H9 (cell line): ENCODE data around the gene ZNF426. TPM values are rescaled to one million over a fixed set of nuclear protein-coding genes. Genes with fewer than 3 reads are reported as not detected.
"Not testable (repeated sequence)": the region's sequence is repeated elsewhere in the genome, so short reads cannot be mapped to it uniquely, and the experiment has no call there.

Source experiments
- DNase-seq: peaks from one replicate; pipeline ENCODE4 v3.0.0-alpha.2; 2017
- H2AFZ ChIP-seq: one replicate; pipeline ENCODE4 v1.6.1; 2013; ENCODE audit warnings: mild to moderate bottlenecking, low read length, control low read depth, moderate library complexity
- H2AK5ac ChIP-seq: 2 replicates; pipeline ENCODE4 v1.6.1; 2013; ENCODE audit warnings: low read length, control low read depth, mixed read lengths; ENCODE audit not compliant: insufficient read length
- H2BK120ac ChIP-seq: one replicate; pipeline ENCODE4 v1.6.1; 2013; ENCODE audit warnings: low read depth, mild to moderate bottlenecking, low read length, control low read depth, inconsistent platforms; ENCODE audit not compliant: poor library complexity, severe bottlenecking
- H2BK12ac ChIP-seq: 2 replicates; pipeline ENCODE4 v1.6.1; 2013; ENCODE audit warnings: low read length, control low read depth, mixed read lengths, low read depth; ENCODE audit not compliant: insufficient read length
- H2BK15ac ChIP-seq: 2 replicates; pipeline ENCODE4 v1.6.1; 2013; ENCODE audit warnings: low read depth, low read length, control low read depth
- H2BK20ac ChIP-seq: one replicate; pipeline ENCODE4 v1.6.1; 2013; ENCODE audit warnings: low read depth, mild to moderate bottlenecking, low read length, control low read depth, inconsistent platforms; ENCODE audit not compliant: poor library complexity, severe bottlenecking
- H2BK5ac ChIP-seq: 2 replicates; pipeline ENCODE4 v1.6.1; 2013; ENCODE audit warnings: low read length, control low read depth, mixed read lengths; ENCODE audit not compliant: insufficient read length
- H3K14ac ChIP-seq: 2 replicates; pipeline ENCODE4 v1.6.1; 2013; ENCODE audit warnings: low read length, control low read depth; ENCODE audit not compliant: insufficient read depth
- H3K18ac ChIP-seq: 2 replicates; pipeline ENCODE4 v1.6.1; 2013; ENCODE audit warnings: low read depth, mild to moderate bottlenecking, mixed read lengths, low read length, control low read depth; ENCODE audit not compliant: insufficient read length
- H3K23ac ChIP-seq: 2 replicates; pipeline ENCODE4 v1.6.1; 2013; ENCODE audit warnings: low read length, control low read depth, mixed read lengths, low read depth; ENCODE audit not compliant: insufficient read length
- H3K23me2 ChIP-seq: 2 replicates; pipeline ENCODE4 v1.6.1; 2013; ENCODE audit warnings: low read depth, mild to moderate bottlenecking, mixed read lengths, low read length, control low read depth; ENCODE audit not compliant: insufficient read length, poor library complexity, severe bottlenecking
- H3K27ac ChIP-seq: 2 replicates; pipeline ENCODE4 v1.5.1; 2013; ENCODE audit warnings: low read length, control low read depth, mixed read lengths, low read depth; ENCODE audit not compliant: insufficient read length
- H3K27me3 ChIP-seq: 2 replicates; pipeline ENCODE4 v1.6.1; 2013; ENCODE audit warnings: low read length, control low read depth, inconsistent platforms; ENCODE audit not compliant: insufficient read depth
- H3K4ac ChIP-seq: 2 replicates; pipeline ENCODE4 v1.6.1; 2013; ENCODE audit warnings: low read depth, mild to moderate bottlenecking, control low read depth, inconsistent platforms, low read length, moderate library complexity
- H3K4me1 ChIP-seq: 2 replicates; pipeline ENCODE4 v1.6.1; 2013; ENCODE audit warnings: low read length, control low read depth, inconsistent platforms; ENCODE audit not compliant: insufficient read depth
- H3K4me2 ChIP-seq: 2 replicates; pipeline ENCODE4 v1.6.1; 2013; ENCODE audit warnings: low read length, control low read depth, mixed read lengths; ENCODE audit not compliant: insufficient read length, insufficient read depth
- H3K56ac ChIP-seq: 2 replicates; pipeline ENCODE4 v1.6.1; 2013; ENCODE audit warnings: low read depth, mild to moderate bottlenecking, mixed read lengths, low read length, control low read depth; ENCODE audit not compliant: insufficient read length
- H3K79me1 ChIP-seq: 2 replicates; pipeline ENCODE4 v1.6.1; 2013; ENCODE audit warnings: low read depth, mild to moderate bottlenecking, moderate library complexity, low read length, control low read depth, inconsistent platforms; ENCODE audit not compliant: insufficient read depth, poor library complexity, severe bottlenecking
- H3K79me2 ChIP-seq: 2 replicates; pipeline ENCODE4 v1.6.1; 2013; ENCODE audit warnings: low read length, control low read depth, inconsistent platforms; ENCODE audit not compliant: insufficient read depth
- H3K9ac ChIP-seq: 2 replicates; pipeline ENCODE4 v1.6.1; 2013; ENCODE audit warnings: low read length, control low read depth, mixed read lengths; ENCODE audit not compliant: insufficient read length; ENCODE audit errors: extremely low read depth
- H3K9me3 ChIP-seq: one replicate; pipeline ENCODE4 v1.6.1; 2013; ENCODE audit warnings: low read depth, low read length, inconsistent platforms; ENCODE audit not compliant: control insufficient read depth
- H3T11ph ChIP-seq: one replicate; pipeline ENCODE4 v1.6.1; 2013; ENCODE audit warnings: mild to moderate bottlenecking, low read length, control low read depth, inconsistent platforms
- H4K20me1 ChIP-seq: one replicate; pipeline ENCODE4 v1.6.1; 2013; ENCODE audit not compliant: control insufficient read depth, insufficient read length, insufficient read depth
- H4K5ac ChIP-seq: 2 replicates; pipeline ENCODE4 v1.6.1; 2013; ENCODE audit warnings: low read depth, mild to moderate bottlenecking, mixed read lengths, low read length, control low read depth; ENCODE audit not compliant: insufficient read length
- H4K8ac ChIP-seq: replicated peaks from 2 replicates; pipeline ENCODE4 v1.6.1; 2013; ENCODE audit warnings: low read length, control low read depth, mixed read lengths, low read depth; ENCODE audit not compliant: insufficient read length
- H4K91ac ChIP-seq: 2 replicates; pipeline ENCODE4 v1.6.1; 2013; ENCODE audit warnings: low read depth, mild to moderate bottlenecking, moderate library complexity, mixed read lengths, low read length, control low read depth; ENCODE audit not compliant: insufficient read length
- H3K27ac Mint-ChIP-seq, 3 experiments: 2 replicates in 2 of 3; 3 replicates in 1 of 3; pipeline ENCODE4 v1.8.0; 2020 to 2021; ENCODE audit warnings: mixed read lengths in 3 of 3, mild to moderate bottlenecking in 1 of 3, moderate library complexity in 1 of 3
- H3K27me3 Mint-ChIP-seq: 2 replicates; pipeline ENCODE4 v1.8.0; 2021; ENCODE audit warnings: low read depth, mild to moderate bottlenecking, moderate library complexity, mixed read lengths
- H3K36me3 Mint-ChIP-seq, 3 experiments: 2 replicates in 2 of 3; 3 replicates in 1 of 3; pipeline ENCODE4 v1.8.0; 2020 to 2021; ENCODE audit warnings: low read depth in 3 of 3, mixed read lengths in 3 of 3; ENCODE audit not compliant: insufficient read depth in 1 of 3
- H3K4me1 Mint-ChIP-seq, 2 experiments: 2 replicates each; pipeline ENCODE4 v1.8.0; 2020; ENCODE audit warnings: mixed read lengths in 2 of 2
- H3K4me3 Mint-ChIP-seq, 2 experiments: 2 replicates in 1 of 2; 3 replicates in 1 of 2; pipeline ENCODE4 v1.8.0; 2020 to 2021; ENCODE audit warnings: mild to moderate bottlenecking in 2 of 2, mixed read lengths in 2 of 2, moderate library complexity in 1 of 2
- H3K9me3 Mint-ChIP-seq, 2 experiments: 2 replicates in 1 of 2; 3 replicates in 1 of 2; pipeline ENCODE4 v1.8.0; 2020; ENCODE audit warnings: mild to moderate bottlenecking in 2 of 2, mixed read lengths in 2 of 2, moderate library complexity in 1 of 2
- WGBS: extraction: QIAGEN DNeasy Blood & Tissue Kit; methylation state at CpG from one replicate; pipeline ENCODE4 v1.1.7; 2013; ENCODE audit warnings: missing lambda C conversion rate, low lambda C conversion rate, mixed read lengths; ENCODE audit not compliant: insufficient read length; ENCODE audit errors: extremely low coverage; 5-methylcytosine and 5-hydroxymethylcytosine counted together
- total RNA-seq: library from RNA; stranded (reverse); gene quantifications from 2 replicates; pipeline ENCODE4 v1.2.1, GENCODE V29; 2021
- TF ChIP-seq, protein P1 (sequence below): fragments of 200-600 bp; sonication (generic); conservative IDR thresholded peaks from 3 replicates; pipeline ENCODE4 v1.8.0; 2021; ENCODE audit warnings: antibody characterized with exemption, mild to moderate bottlenecking

The ZNF426 gene
- total RNA-seq, 1 experiment from 2014 or later, result 29.4 TPM

DNA sequence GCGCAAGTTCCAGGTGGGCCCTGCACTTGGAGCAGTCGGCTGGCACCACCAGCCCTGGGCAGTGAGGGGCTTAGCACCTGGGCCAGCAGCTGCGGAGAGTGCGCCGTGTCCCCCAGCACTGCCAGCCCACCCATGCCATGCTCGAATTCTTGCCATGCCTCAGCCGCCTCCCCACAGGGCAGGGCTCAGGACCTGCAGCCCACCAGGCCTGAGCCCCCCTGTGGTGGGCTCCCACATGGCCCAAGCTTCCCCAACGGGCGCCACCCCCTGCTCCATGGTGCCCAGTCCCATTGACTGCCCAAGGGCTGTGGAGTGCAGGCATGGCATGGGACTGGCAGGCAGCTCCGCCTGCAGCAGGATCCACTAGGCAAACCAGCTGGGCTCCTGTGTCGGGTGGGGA, 9.4 kb upstream of the ZNF426 start:
- TF ChIP-seq, protein P1, sequence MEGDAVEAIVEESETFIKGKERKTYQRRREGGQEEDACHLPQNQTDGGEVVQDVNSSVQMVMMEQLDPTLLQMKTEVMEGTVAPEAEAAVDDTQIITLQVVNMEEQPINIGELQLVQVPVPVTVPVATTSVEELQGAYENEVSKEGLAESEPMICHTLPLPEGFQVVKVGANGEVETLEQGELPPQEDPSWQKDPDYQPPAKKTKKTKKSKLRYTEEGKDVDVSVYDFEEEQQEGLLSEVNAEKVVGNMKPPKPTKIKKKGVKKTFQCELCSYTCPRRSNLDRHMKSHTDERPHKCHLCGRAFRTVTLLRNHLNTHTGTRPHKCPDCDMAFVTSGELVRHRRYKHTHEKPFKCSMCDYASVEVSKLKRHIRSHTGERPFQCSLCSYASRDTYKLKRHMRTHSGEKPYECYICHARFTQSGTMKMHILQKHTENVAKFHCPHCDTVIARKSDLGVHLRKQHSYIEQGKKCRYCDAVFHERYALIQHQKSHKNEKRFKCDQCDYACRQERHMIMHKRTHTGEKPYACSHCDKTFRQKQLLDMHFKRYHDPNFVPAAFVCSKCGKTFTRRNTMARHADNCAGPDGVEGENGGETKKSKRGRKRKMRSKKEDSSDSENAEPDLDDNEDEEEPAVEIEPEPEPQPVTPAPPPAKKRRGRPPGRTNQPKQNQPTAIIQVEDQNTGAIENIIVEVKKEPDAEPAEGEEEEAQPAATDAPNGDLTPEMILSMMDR, result no peak
- Histone ChIP-seq H3T11ph (no peak overlapping the region), H2AFZ (no peak overlapping the region), H3K79me2 (no peaks in the 10 kb centered on the region), H4K5ac (no peak overlapping the region), H2BK5ac (no peak overlapping the region), H3K4ac (no peak overlapping the region), H3K9me3 (peaks cover 13% of the 10 kb centered on the region), H2BK20ac (no peak overlapping the region), H3K9ac (no peak overlapping the region), H3K14ac (no peak overlapping the region), H2AK5ac (no peak overlapping the region), H4K8ac (no peak overlapping the region), H3K56ac (no peak overlapping the region), H3K27ac (no peak overlapping the region), H3K18ac (no peak overlapping the region), H2BK12ac (no peak overlapping the region), H2BK15ac (no peak overlapping the region), H4K91ac (no peak overlapping the region), H3K4me2 (no peak overlapping the region), H4K20me1 (no peaks in the 10 kb centered on the region), H2BK120ac (no peak overlapping the region), H3K4me1 (no peaks in the 10 kb centered on the region), H3K27me3 (no peaks in the 10 kb centered on the region), H3K79me1 (no peaks in the 10 kb centered on the region), H3K23me2 (no peaks in the 10 kb centered on the region), H3K23ac (no peak overlapping the region)
- peaks cover 25 to 40% of the 10 kb centered on the region in 2 experiments for H3K9me3 Mint-ChIP-seq
- H3K4me1 Mint-ChIP-seq, result no peaks in the 10 kb centered on the region
- peaks cover 4 to 14% (median 11%) of the 10 kb centered on the region in 3 experiments; a peak in 6 of 7 replicates for H3K36me3 Mint-ChIP-seq
- no peak for DNase-seq
- no CpG with 5 or more reads among the region's 11 CpGs for WGBS
- peaks cover 5% of the 10 kb centered on the region for H3K27me3 Mint-ChIP-seq
- no peak overlapping the region for H3K4me3 Mint-ChIP-seq
- H3K27ac Mint-ChIP-seq, result no peak overlapping the region

DNA sequence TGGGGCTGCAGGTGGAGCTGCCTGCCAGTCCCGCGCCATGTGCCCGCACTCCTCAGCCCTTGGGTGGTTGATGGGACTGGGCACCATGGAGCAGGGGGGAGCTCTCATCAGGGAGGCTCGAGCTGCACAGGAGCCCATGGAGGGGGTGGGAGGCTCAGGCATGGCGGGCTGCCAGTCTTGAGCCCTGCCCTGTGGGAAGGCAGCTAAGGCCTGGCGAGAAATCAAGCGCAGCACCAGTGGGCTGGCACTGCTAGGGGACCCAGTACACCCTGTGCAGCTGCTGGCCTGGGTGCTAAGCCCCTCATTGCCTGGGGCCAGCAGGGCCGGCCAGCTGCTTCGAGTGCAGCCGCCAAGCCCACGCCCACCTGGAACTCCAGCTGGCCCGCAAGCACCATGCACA, 2.8 kb upstream of the ZNF426 start:
- H3K4ac ChIP-seq, H3K27ac Mint-ChIP-seq, H2AFZ ChIP-seq, H3K27ac ChIP-seq, H2BK20ac ChIP-seq, H3K27me3 Mint-ChIP-seq, H3K4me1 ChIP-seq, H3K4me1 Mint-ChIP-seq, DNase-seq, H3K23me2 ChIP-seq, H4K8ac ChIP-seq, H4K20me1 ChIP-seq, H3K4me2 ChIP-seq, H2AK5ac ChIP-seq, H3K56ac ChIP-seq, H3K18ac ChIP-seq, H2BK120ac ChIP-seq, H4K91ac ChIP-seq, H3K27me3 ChIP-seq, H3K79me2 ChIP-seq, H3K4me3 Mint-ChIP-seq, H2BK12ac ChIP-seq, H3K14ac ChIP-seq, H2BK5ac ChIP-seq, H2BK15ac ChIP-seq, H3K9ac ChIP-seq, H3K79me1 ChIP-seq, H4K5ac ChIP-seq, H3K23ac ChIP-seq, H3K9me3 ChIP-seq, H3T11ph ChIP-seq: not testable (repeated sequence)
- no CpG with 5 or more reads among the region's 12 CpGs for WGBS
- peaks cover 14 to 21% (median 17%) of the 10 kb centered on the region in 3 experiments for H3K36me3 Mint-ChIP-seq
- H3K9me3 Mint-ChIP-seq, result peaks cover 33 to 41% of the 10 kb centered on the region in 2 experiments
